Measurements from ENCODE around the gene ADH5.
"Not testable (repeated sequence)": the region's sequence is repeated elsewhere in the genome, so short reads cannot be mapped to it uniquely, and the experiment has no call there.

The ADH5 gene

DNA sequence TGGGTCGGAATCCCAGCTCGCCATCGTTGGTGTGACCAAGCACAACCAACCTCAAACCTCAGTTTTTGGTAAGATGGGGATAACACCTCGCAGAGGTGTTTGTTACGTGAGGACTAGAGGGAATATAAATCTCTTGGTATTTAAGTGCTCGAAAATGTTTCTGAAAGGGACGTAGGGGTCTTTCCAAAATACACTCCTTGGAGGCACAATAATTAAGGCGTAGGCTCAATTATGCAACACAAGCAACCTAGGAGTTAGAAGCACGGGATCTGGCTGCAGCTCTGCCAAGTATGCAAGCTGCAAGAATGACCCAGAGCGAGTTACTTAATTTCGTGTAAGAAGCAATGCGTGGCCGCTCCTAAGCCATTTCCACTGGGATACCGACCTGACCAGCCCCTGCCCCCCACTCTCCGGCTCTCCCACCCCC, 552 bp downstream of the ADH5 start:
- no peak for DNase-seq (ENCODE audit: low read depth in 2 of 3, low spot score in 2 of 3)

DNA sequence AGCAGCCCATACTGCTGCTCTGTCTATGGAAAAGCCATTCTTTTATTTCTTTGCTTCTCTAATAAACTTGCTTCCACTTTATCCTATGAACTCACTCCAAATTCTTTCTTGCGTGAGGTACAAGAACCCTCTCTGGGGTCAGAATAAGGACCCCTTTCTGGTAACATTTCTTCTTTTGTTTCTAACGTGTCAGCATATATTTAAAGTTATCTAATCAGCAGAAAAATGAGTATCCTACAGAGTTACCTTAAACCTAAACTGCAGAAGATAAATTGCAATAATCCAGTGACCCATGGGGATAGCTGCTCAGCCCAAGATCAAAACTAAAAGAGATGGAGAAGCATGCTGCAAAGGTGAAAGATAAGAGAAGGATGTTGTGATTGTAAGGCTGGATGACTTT, 4.0 kb downstream of the ADH5 start:
- no peak for DNase-seq (ENCODE audit: low read depth in 2 of 3, low spot score in 2 of 3)

DNA sequence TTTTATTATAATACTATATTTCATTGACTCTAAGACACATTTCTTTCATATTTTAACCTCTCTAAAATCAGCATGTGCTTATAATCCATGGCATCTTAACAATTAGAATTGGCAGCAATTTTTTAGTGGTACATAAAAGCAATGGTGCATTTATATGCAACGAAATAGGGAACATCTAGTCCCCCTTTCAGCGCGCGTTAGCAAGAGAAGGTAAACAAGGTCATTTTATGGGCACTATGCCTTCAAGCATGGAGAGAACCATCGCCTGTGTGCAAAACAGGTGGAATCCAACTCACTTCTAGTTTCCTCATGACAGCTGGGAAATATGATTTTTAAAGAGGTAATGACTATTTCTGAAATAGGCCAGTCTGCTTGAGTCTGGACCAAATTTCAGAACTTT, 6.4 kb downstream of the ADH5 start:
- no peak for DNase-seq (ENCODE audit: low read depth in 2 of 3, low spot score in 2 of 3)

DNA sequence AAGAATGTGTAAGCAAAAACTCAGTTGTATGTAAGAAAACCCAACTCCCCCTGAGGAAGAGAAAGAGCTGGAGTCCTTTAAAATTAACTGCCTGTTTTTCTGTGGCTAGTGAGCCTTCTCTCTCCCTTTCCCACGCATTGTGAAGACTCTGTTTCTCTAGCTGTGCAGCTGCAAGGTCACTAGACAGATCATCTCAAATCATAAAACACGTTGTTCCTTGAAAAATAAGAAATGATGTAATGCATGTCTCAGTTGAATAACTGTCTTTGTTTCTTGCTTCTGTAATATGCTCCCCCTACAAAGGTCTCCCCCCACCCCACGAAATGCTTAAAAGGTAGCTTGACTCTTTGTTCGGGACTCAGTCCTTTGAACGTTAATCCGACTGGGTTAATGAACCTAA, 7.7 kb downstream of the ADH5 start:
- not testable (repeated sequence) for DNase-seq (ENCODE audit: low read depth in 2 of 3, low spot score in 2 of 3)

DNA sequence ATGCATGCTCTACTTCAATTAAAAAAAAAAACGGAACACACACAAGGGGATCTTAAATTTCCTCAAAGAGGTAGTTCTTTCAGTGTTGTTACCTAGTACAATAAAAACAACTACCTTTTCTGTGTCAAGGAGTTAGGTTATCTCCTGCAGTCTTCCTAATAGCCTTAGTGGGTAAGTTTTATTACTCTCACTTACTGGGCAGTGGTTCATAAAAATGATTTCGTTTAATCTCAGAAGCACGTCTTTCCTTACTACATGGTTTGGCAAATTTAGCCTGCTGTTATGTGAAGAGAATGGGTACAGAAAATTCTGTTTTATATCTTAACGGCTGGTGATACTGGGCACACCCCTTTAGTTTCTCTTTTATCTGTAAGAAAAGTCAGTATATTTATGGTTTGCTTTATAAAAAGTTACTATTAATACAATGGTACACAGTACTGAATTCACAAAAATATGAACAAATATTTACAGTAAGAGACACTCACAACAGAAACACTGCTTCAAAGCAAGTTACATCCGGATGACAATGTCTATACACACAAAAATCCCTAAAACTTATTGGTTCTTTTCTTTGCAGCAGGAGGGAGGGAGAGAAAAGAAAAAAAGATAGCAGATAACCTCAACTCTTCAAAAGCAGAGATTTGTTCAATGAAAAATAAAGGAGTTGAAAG, 8.8 kb downstream of the ADH5 start:
- DNase-seq (ENCODE audit: low read depth in 2 of 3, low spot score in 2 of 3): no peak

DNA sequence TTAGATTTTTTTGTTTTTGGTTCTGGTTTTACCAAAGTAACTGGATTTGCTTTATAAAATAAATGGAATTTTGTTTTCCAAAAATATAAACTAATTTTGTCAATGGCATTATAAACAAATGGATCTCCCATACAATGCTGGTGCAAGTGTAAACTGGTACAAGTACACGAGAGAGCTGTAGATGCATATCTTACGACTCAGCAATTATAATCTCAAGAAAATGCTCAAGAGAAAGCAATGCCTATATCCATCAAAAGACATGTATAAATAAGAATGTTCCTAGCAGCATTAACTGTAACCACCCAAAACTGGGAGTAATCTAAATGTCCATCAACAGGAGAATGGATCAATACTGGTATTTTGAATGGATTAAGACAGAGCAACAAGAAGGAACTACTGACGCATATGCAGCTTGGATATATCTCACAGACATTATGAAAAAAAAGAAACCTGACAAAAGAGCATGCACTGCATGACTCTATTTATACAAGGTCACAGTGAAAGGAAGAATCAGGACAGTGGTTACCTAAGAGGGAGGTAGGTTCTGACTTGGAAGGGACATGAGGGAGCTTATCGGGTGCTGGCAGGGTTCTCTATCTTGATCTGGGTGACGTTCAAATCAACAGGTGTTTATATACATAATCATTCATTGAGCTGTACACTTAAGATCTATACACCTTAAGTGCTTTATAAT, 9.5 kb downstream of the ADH5 start:
- DNase-seq (ENCODE audit: low read depth in 2 of 3, low spot score in 2 of 3): no peak

DNA sequence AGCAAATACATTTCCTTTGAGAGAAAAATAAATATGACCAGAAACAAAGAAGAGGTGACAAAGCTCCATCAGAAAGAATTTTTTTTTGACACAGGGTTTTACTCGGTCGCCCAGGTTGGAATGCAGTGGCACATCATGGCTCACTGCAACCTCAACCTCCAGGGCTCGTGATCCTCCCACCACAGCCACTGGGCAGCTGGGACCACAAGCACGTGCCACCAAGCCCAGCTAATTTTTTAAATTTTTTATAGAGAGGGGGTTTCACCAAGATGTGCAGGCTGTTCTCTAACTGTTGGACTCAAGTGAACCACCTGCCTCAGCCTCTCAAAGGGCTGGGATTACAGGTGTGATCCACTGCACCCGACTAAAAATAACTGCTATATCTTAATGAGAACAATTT, 10.3 kb downstream of the ADH5 start:
- DNase-seq (ENCODE audit: low read depth in 2 of 3, low spot score in 2 of 3): no peak

DNA sequence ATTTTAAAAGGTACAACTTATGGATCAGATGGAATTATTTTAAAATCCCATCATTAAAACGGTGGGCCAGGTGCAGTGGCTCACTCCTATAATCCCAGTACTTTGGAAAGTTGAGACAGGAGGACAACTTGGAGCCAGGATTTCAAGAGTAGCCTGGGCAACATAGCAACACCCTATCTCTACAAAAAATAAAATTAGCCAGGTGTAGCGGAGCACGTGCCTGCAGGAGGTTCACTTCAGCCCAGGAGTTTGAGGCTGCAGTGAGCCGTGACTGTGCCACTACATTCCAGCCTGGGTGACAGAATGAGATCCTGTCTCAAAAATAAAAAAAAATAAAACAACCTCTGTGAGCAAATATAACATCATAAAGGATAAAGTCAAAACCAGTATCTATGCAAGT, 11.4 kb downstream of the ADH5 start:
- no peak for DNase-seq (ENCODE audit: low read depth in 2 of 3, low spot score in 2 of 3)

DNA sequence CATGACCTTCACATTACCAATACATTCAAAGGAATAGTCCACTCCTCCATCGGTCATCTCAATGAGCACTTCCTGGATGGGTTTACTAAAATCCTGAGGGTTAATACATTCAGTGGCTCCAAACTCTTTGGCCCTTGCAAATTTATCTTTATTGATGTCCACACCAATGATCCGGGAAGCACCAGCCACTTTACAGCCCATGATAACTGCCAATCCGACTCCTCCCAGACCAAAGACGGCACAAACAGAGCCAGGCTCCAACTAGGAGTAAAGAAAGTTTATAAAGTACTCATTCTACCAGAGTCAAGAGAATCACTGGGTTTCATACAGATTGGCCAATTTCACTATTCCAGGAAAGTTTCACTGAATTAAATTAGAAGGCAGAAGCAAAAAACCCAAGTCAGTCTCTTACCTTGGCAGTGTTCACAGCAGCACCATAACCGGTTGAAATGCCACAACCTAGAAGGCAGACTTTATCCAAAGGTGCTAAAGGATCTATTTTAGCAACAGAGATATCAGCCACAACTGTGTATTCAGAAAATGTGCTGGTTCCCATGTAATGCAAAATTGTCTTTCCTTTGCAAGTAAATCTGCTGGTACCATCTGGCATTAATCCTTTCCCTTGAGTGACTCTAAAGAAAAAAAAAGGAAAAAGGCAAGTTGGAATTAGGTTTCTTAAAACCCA, 12.2 kb downstream of the ADH5 start:
- no peak for DNase-seq (ENCODE audit: low read depth in 2 of 3, low spot score in 2 of 3)

DNA sequence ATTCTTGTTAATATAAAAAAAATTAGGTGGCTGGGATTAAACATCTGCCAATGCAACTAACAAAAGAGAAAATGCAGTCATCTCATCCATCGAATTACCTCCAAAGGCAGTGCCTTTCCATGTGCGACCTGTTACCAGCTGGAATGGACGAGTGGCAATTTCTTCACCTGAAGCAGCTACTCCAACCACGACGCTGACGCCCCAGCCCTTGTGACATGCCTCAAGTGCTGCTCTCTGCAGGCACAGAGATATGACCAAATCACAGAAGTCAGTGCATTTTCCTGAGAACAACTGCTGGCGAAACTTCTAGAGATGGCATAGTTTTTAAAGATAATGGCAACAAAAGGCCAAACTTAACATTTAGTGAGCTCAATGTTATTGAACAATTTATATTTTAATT, 13.8 kb downstream of the ADH5 start:
- DNase-seq (ENCODE audit: low read depth in 2 of 3, low spot score in 2 of 3): no peak

DNA sequence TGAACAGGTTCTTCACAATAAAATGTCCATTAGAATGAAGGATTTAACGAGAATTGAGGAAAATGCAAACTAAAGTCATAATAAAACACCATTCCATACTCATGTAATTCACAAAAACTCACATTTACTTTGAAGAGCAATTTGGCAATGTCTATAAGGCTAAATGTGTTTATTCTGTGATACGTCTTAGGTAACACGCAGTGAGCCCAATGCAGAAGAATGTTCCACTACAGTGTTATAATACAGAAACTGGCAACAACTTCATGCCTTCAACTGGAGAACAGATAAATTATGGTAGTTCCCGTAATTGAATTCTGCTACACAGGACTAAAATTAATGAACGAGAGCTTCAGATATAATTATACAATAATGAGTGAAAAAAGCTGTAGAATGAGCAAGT, 17.4 kb downstream of the ADH5 start:
- no peak for DNase-seq (ENCODE audit: low read depth in 2 of 3, low spot score in 2 of 3)

DNA sequence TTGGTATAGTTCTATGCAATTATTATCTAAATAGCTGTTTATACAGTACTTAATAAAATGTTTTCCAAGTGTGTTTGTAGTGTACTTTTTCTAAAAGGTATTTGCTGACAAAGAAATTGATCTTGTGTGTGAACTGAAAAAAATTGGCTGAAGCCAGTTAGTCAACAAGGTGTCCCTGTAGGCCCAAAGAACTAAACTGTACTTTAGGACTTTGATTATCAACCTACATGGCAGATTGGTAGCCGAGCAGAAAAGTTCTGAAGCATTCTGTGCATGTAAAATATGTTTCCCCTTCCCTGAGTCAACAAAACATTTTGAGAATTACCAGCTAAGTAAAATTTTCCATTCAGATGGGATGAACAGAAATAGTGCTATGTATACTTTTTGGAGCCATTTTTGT, 21.0 kb downstream of the ADH5 start:
- no peak for DNase-seq (ENCODE audit: low read depth in 2 of 3, low spot score in 2 of 3)

DNA sequence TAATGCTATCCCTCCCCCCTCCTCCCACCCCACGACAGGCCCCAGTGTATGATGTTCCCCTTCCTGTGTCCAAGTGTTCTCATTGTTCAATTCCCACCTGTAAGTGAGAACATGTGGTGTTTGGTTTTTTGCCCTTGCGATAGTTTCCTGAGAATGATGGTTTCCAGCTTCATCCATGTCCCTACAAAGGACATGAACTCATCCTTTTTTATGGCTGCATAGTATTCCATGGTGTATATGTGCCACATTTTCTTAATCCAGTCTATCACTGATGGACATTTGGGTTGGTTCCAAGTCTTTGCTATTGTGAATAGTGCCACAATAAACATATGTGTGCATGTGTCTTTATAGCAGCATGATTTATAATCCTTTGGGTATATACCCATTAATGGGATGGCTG, 23.1 kb downstream of the ADH5 start:
- DNase-seq (ENCODE audit: low read depth in 2 of 3, low spot score in 2 of 3): not testable (repeated sequence)

DNA sequence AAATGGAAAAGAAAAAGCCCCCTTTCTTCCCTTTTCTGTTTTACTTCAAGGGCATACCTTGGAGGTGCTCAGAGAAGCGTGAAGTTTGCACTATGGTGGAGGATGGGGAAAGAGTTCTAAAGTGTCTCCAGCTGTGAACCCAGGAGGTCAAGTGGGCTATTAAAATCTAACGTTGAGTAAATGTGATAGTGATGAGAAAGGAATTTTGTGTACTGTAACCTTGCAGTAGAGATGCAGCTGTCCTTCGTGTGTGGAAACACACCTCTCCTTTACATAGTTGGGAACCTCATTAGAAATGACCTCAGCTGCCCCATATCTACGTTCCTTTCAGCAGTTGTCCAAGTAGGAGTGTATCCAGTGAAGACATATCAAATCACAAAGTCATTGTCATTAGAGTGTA, 26.5 kb downstream of the ADH5 start:
- DNase-seq (ENCODE audit: low read depth in 2 of 3, low spot score in 2 of 3): no peak

DNA sequence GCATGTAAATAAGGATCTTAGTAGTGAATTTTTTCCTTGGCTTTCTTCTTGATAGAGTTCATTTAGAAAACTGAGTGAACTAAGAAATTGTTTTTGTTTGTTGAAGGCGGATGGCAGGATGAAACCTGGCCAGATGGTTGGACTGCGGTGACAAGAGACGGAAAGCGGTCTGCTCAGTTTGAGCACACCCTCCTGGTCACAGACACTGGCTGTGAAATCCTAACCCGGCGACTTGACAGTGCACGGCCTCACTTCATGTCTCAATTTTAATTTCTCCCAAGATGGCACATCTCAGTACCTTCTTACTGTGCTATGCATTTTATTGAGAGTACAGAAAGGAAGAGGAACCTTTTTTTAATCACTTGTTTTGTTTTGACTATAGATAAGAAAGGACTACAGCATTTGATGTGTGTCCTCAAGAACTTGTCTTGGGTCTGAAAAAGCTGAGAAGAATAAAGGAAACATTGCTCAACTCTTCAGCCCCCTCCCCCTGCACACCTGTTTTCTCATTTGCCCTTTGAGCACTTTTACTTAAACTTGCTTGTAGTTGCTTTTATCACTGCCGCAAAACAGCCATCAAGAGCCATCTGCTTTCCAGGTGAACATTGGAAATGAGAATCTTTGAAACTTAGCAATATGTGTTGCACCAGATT, 27.4 kb downstream of the ADH5 start:
- DNase-seq (ENCODE audit: low read depth in 2 of 3, low spot score in 2 of 3): no peak

DNA sequence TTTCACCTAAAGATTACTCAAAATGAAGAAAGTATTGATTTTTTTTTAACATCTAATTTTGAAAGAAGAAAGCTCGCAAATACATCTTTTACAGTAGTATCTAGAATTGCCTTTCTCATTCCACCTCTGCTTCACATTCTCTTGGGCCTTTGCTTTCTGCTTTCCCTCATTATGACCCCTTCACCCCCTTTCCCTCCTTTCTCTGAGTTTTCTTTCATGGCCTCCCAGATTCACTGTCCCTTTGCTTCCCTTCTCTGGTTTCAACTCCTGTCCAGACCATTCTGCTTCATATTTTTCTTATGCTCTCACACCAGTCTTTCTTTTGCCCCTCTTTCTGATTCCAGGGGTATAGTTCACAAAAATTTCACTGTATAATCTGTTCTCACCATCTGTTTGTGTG, 29.0 kb downstream of the ADH5 start:
- no peak for DNase-seq (ENCODE audit: low read depth in 2 of 3, low spot score in 2 of 3)

DNA sequence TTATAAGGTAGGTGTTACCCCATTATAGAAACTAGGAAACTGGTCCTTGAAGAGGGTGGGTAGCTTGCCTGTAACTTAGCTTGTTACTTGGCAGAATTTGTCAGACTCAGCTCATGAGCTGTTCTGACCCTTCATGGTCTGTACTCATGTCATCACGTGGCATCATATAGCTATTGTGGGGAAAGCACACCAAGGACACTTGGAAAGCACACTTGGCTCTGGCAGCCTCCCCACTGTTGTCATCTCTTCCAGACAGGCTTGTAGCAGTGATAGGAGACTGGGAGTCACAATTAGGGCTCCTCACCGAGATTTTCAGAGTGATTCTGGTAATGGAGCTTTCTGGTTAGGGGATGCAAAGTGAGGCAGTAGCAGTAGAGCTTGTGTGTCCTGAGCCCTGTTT, 30.4 kb downstream of the ADH5 start:
- DNase-seq (ENCODE audit: low read depth in 2 of 3, low spot score in 2 of 3): no peak

DNA sequence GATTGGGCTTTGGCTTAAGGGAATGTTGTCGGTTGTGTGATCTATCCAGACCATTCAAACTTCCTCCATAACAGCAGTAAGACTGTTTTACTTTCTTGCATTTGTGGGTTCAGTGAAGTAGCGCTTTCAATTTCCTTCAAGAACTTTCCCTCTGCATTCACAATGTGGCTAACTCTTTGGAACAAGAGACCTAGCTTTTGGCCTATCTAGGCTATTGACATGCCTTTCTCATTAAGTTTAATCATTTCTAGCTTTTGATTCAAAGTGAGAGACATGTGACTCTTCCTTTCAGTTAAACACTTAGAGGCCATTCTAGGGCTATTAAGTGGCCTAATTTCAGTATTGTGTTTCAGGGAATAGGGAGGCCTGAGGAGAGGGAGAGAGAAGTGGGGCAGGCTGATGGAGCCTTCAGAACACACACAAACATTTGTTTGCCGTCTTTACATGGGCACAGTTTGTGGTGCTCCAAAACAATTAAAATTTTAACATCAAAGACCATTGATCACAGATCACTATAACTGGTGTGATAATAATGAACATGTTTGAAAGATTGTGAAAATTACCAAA, 34.1 kb downstream of the ADH5 start:
- no peak for DNase-seq (ENCODE audit: low read depth in 2 of 3, low spot score in 2 of 3)

DNA sequence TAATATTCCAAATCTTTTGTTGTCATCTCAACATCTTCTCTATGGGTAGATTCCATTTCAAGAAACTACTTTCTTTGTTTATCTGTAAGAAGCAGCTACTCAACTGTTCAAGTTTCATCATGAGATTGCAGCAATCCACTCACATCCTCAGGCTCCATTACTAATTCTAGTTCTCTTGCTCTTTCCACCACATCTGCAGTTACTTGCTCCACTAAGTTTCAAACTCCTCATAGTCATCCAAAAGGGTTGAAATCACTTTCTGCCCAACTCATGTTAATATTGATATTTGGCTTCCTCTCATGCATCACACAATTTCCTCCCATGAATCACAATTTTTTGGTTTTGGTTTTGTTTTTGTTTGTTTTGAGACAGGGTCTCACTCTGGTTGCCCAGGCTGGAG, 35.7 kb downstream of the ADH5 start:
- no peak for DNase-seq (ENCODE audit: low read depth in 2 of 3, low spot score in 2 of 3)

DNA sequence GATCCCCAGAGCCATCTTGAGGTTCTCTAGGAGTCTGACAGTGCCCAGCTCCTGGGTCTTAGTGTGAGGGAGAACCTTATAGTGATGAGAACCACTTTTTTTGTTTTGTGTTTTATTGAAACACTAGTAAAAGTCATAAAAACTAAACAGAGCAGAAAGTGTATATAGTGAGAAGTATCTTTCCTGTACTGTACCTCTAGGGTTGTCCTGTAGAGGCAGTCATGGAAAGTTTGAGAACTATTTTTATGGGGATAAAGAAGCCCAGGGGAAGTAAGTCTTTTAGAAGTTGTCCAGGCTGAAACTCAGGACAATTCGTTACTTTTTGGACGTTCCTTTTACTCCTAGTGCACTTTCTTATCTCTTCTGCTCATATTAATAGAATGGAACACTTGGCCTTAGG, 40.9 kb downstream of the ADH5 start:
- no peak for DNase-seq (ENCODE audit: low read depth in 2 of 3, low spot score in 2 of 3)

DNA sequence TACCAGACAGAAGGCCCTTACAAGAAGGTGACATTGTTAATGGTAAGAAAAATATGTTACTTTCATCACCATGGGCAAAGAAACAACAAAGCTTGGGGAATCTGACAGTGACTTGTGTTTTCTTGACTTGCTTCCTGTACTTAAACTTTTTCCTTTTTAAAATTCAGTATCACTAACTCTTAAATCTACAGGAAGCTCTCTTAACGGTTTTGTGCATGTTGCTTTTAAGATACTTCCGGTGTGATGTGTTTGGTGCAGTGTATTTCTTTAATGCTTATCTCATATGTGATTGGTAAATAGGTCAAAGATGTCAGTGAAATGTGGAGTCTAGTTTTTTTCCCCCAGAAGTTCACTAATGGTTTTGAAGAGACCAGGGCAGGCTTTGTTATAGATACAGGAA, 45.2 kb downstream of the ADH5 start:
- no peak for DNase-seq (ENCODE audit: low read depth in 2 of 3, low spot score in 2 of 3)

DNA sequence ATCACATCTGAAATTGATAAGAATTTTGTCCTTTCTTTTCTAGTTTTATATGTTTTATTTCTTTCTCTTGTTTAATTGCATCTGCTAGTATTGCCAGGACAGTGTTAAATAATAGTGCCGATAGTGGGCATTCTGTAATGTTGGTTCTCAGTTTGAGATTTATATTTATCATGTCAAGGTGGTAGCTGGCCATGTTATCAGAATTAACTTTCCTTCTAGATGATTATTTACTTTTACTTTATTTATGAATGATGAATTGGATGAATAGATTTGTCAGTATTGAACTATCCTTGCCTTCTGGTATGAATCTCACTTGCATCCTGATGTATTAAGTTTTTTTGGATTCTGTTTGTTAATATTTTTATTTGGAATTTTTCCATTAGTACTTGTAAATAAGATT, 50.4 kb downstream of the ADH5 start:
- no peak for DNase-seq (ENCODE audit: low read depth in 2 of 3, low spot score in 2 of 3)
